Parathyroid adenoma (tissue), 2 donors: ENCODE data around the gene OR52J3.
"Not testable (repeated sequence)": the region's sequence is repeated elsewhere in the genome, so short reads cannot be mapped to it uniquely, and the experiment has no call there.

Source experiments
- H2AFZ ChIP-seq: fragments of 300-600 bp; sonication (generic); one replicate; pipeline ENCODE4 v1.7.0; 2017; ENCODE audit warnings: antibody characterized with exemption, mild to moderate bottlenecking
- H3K27ac ChIP-seq: fragments of 300-600 bp; sonication (generic); one replicate; pipeline ENCODE4 v1.7.0; 2017
- H3K27me3 ChIP-seq: fragments of 300-600 bp; sonication (generic); one replicate; pipeline ENCODE4 v1.7.0; 2017; ENCODE audit warnings: low read length; ENCODE audit not compliant: control insufficient read depth, insufficient read depth
- H3K36me3 ChIP-seq: fragments of 300-600 bp; sonication (generic); one replicate; pipeline ENCODE4 v1.7.0; 2017; ENCODE audit warnings: low read length; ENCODE audit not compliant: control insufficient read depth, insufficient read depth
- H3K4me1 ChIP-seq: fragments of 300-600 bp; sonication (generic); one replicate; pipeline ENCODE4 v1.7.0; 2017; ENCODE audit warnings: control low read depth
- H3K4me2 ChIP-seq: fragments of 300-600 bp; sonication (generic); one replicate; pipeline ENCODE4 v1.7.0; 2017; ENCODE audit warnings: low read length
- H3K4me3 ChIP-seq: fragments of 300-600 bp; sonication (generic); one replicate; pipeline ENCODE4 v1.7.0; 2017; ENCODE audit warnings: low read depth, low read length
- H3K79me2 ChIP-seq: fragments of 300-600 bp; sonication (generic); one replicate; pipeline ENCODE4 v1.7.0; 2017; ENCODE audit warnings: control low read depth
- H3K9ac ChIP-seq: fragments of 300-600 bp; sonication (generic); one replicate; pipeline ENCODE4 v1.7.0; 2017; ENCODE audit warnings: mild to moderate bottlenecking
- H3K9me3 ChIP-seq: fragments of 300-600 bp; sonication (generic); one replicate; pipeline ENCODE4 v1.7.0; 2017; ENCODE audit warnings: low read length; ENCODE audit not compliant: control insufficient read depth
- CTCF ChIP-seq: fragments of 300-600 bp; sonication (generic); IDR thresholded peaks from one replicate; pipeline ENCODE4 v1.7.0; 2017; ENCODE audit warnings: antibody characterized with exemption, mild to moderate bottlenecking
- donor health status: primary hyperparathyroidism.

OR52J3 gene

GRCh38 chr11:5042091-5042490, 4.2 kb upstream of the OR52J3 start:
- Histone ChIP-seq H3K9ac (no peak overlapping the region), H3K36me3 (no peaks in the 10 kb centered on the region), H3K27me3 (no peaks in the 10 kb centered on the region), H3K79me2 (no peaks in the 10 kb centered on the region), H2AFZ (no peak overlapping the region), H3K9me3 (no peaks in the 10 kb centered on the region), H3K4me2 (no peak overlapping the region), H3K4me3 (no peak overlapping the region), H3K27ac (no peak overlapping the region), H3K4me1 (no peaks in the 10 kb centered on the region)
- TF ChIP-seq CTCF = no peak

- no peak for TF ChIP-seq CTCF
Observed at GRCh38 chr11:5043380-5043779, 2.9 kb upstream of the OR52J3 start.

GRCh38 chr11:5046754-5047330, 516 bp downstream of the OR52J3 start:
- H3K4me1 ChIP-seq = no peaks in the 10 kb centered on the region
- no peaks in the 10 kb centered on the region for H3K27me3 ChIP-seq
- H3K9me3 ChIP-seq = no peaks in the 10 kb centered on the region
- no peak overlapping the region for H3K27ac ChIP-seq
- H3K4me3 ChIP-seq = no peak overlapping the region
- no peaks in the 10 kb centered on the region for H3K36me3 ChIP-seq
- H3K9ac ChIP-seq = no peak overlapping the region
- no peak for TF ChIP-seq CTCF
- no peak overlapping the region for H2AFZ ChIP-seq
- no peaks in the 10 kb centered on the region for H3K79me2 ChIP-seq
- H3K4me2 ChIP-seq = no peak overlapping the region

More at GRCh38 chr11:5043380-5043779, 2.9 kb upstream of the OR52J3 start:
- no peak overlapping the region for H3K27ac ChIP-seq
- no peaks in the 10 kb centered on the region for H3K4me1 ChIP-seq
- no peaks in the 10 kb centered on the region for H3K9me3 ChIP-seq
- H2AFZ ChIP-seq = no peak overlapping the region
- no peak overlapping the region for H3K4me3 ChIP-seq
- no peaks in the 10 kb centered on the region for H3K27me3 ChIP-seq
- H3K79me2 ChIP-seq = no peaks in the 10 kb centered on the region
- H3K36me3 ChIP-seq = no peaks in the 10 kb centered on the region
- no peak overlapping the region for H3K4me2 ChIP-seq
- H3K9ac ChIP-seq = no peak overlapping the region

- H3K4me3 ChIP-seq, H3K27ac ChIP-seq, H3K27me3 ChIP-seq, H2AFZ ChIP-seq, H3K9ac ChIP-seq, H3K36me3 ChIP-seq, H3K4me2 ChIP-seq, H3K79me2 ChIP-seq, H3K4me1 ChIP-seq, H3K9me3 ChIP-seq: not testable (repeated sequence)
Observed at GRCh38 chr11:5058679-5059078, 12.4 kb downstream of the OR52J3 start.

- H3K4me1 ChIP-seq = no peaks in the 10 kb centered on the region
- TF ChIP-seq CTCF = no peak
- H3K27ac ChIP-seq = no peak within 1 kb of the TSS
- no peak within 1 kb of the TSS for H3K4me2 ChIP-seq
- no peak within 1 kb of the TSS for H2AFZ ChIP-seq
- no peaks in the 10 kb centered on the region for H3K27me3 ChIP-seq
- no peaks in the 10 kb centered on the region for H3K36me3 ChIP-seq
- no peak within 1 kb of the TSS for H3K4me3 ChIP-seq
- no peaks in the 10 kb centered on the region for H3K9me3 ChIP-seq
- no peaks in the 10 kb centered on the region for H3K79me2 ChIP-seq
- H3K9ac ChIP-seq = no peak within 1 kb of the TSS
Observed at GRCh38 chr11:5059391-5059790, 13.1 kb downstream of the OR52J3 start, which contains the start of gene OR52E2. Gene OR52E2, minus strand, starts transcription at chr11:5059627. Its CDS starts 0 bp downstream, at chr11:5059627.
